Astrocyte (in vitro differentiated cells and primary cell): ENCODE measurements around the gene GRIN2D.

Experiments used
- CTCF ChIP-seq: IDR thresholded peaks from 2 replicates; pipeline ENCODE4 v1.5.1; 2011; ENCODE audit warnings: low read depth, mild to moderate bottlenecking, inconsistent platforms, low read length, moderate library complexity; ENCODE audit not compliant: insufficient read depth
- EZH2 ChIP-seq: IDR thresholded peaks from 2 replicates; pipeline ENCODE4 v1.6.1; 2012; ENCODE audit warnings: mild to moderate bottlenecking, low read length, inconsistent platforms; ENCODE audit not compliant: insufficient read depth

DNA sequence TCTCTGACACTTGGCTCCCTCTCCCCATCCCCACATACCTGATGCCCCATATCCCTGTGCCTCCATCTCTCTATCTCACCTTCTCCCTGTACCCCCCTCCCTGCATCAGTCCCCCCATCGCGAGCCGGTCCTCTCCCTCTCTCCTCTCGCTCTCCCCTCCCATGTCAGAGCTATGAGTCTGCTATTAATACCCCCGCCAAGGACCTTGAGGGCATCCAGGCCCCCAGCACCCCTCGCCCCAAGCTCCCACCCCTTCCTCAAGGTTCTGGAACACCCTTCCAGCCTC lies 1.6 kb downstream of the GRIN2D start:
- TF ChIP-seq CTCF (no peak), EZH2 (peak; percentile 80)
